K562 (cell line): ENCODE measurements around the gene PRSS38.

ENCODE experiments used
- NCOA1 ChIP-seq: fragments of 450-650 bp; IDR thresholded peaks from 2 replicates; pipeline ENCODE4 v1.6.1; 2016; ENCODE audit warnings: low read depth
- NR2F6 ChIP-seq: fragments of 450-650 bp; formaldehyde crosslinking; IDR thresholded peaks from 2 replicates; pipeline ENCODE4 v1.4.0; 2020; ENCODE audit warnings: mild to moderate bottlenecking
- POLR2A ChIP-seq: fragments of 450-650 bp; conservative IDR thresholded peaks from 2 replicates; pipeline ENCODE4 v1.6.1; 2016
- SMAD3 ChIP-seq: fragments of 450-650 bp; formaldehyde crosslinking; conservative IDR thresholded peaks from 2 replicates; pipeline ENCODE4 v1.4.0; 2020; ENCODE audit warnings: mild to moderate bottlenecking
- SMARCA4 ChIP-seq: fragments of 450-650 bp; IDR thresholded peaks from 2 replicates; pipeline ENCODE4 v1.6.1; 2016
- ZNF274 ChIP-seq: IDR thresholded peaks from 2 replicates; pipeline ENCODE4 v1.6.1; 2011; ENCODE audit warnings: low read depth, mild to moderate bottlenecking, low read length, moderate library complexity, borderline replicate concordance

DNA sequence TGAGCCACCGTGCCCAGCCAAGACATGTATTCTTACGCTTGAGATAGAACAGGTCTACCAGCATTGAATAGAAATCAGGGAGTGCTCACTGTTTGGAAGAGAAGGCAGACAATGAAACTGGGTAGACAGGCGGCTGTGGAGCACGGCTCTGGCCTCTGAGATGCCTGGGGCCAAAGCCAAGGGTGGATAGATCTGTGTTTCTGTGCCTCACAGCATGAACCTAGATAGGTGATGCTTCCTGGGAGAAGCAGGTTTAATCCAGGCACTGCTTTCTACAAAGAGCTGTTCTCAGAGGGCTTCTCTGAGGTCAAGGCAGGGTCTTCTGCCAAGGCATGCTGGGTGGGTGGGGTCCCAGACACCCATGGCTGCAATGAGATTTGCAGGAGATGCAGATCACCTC lies 24.6 kb upstream of the PRSS38 start:
- TF ChIP-seq POLR2A (no peak), SMAD3 (no peak), ZNF274 (no peak), NCOA1 (no peak), NR2F6 (CRISPR knock-in tag) (no peak), SMARCA4 (no peak)
